Sciatic nerve (tissue), 2 donors: ENCODE data around the gene NAT8L. TPM values are rescaled to one million over a fixed set of nuclear protein-coding genes. Genes with fewer than 3 reads are reported as not detected.

ENCODE experiments used
- ATAC-seq: fragments of 200-7000 bp; cut with Tn5 transposase; one replicate; pipeline ENCODE4 v1.9.1; 2020; ENCODE audit warnings: mild to moderate bottlenecking, moderate library complexity
- DNase-seq: peaks from one replicate; pipeline ENCODE4 v3.0.0-alpha.2; 2020; ENCODE audit warnings: low spot score
- intact Hi-C: fragments of 100-400 bp; cut with DNase I; formaldehyde crosslinking; loops from one replicate; pipeline ENCODE4 v1.14.2; 2022
- total RNA-seq: library from RNA; stranded (reverse); fragmentation: NEBNext Ultra II Directional; extraction: Animal tissue kit (Norgen Biotek cat#: 25700); gene quantifications from one replicate; pipeline ENCODE4 v1.2.1, GENCODE V29; 2021
- donor health status: DM: no; HTN: no; CAD: no.
- donor health status: DM: no; HTN: no; CAD: no.

Gene NAT8L
- total RNA-seq, 1 donor from 2014 or later, result 8.1 TPM

- intact Hi-C loops, result no loop called here
- ATAC-seq (no peak), DNase-seq (no peak)
Measured at GRCh38 chr4:2044542-2045517, 14.3 kb upstream of the NAT8L start.

GRCh38 chr4:2045518-2045951 is 13.6 kb upstream of the NAT8L start:
- ATAC-seq, result no peak

GRCh38 chr4:2046031-2046961 is 12.8 kb upstream of the NAT8L start:
- DNase-seq, result no peak
- no peak for ATAC-seq
- intact Hi-C loops, result no loop called here

More at GRCh38 chr4:2045518-2045951, 13.6 kb upstream of the NAT8L start:
- DNase-seq, result no peak
- intact Hi-C loops, result no loop called here

GRCh38 chr4:2047031-2047660 is 12.0 kb upstream of the NAT8L start:
- intact Hi-C loops, result no loop called here
- DNase-seq, result no peak
- ATAC-seq, result no peak

- ATAC-seq (no peak), DNase-seq (no peak)
- intact Hi-C loops, result no loop called here
Measured at GRCh38 chr4:2047781-2048581, 11.1 kb upstream of the NAT8L start.

- intact Hi-C loops, result no loop called here
- ATAC-seq (no peak), DNase-seq (no peak)
Measured at GRCh38 chr4:2048831-2049230, 10.3 kb upstream of the NAT8L start.

- ATAC-seq (no peak), DNase-seq (no peak)
- intact Hi-C loops, result no loop called here
Measured at GRCh38 chr4:2049381-2049780, 9.7 kb upstream of the NAT8L start.

GRCh38 chr4:2049811-2050210 is 9.3 kb upstream of the NAT8L start:
- DNase-seq, result peak; percentile 49
- intact Hi-C loops, result no loop called here
- no peak for ATAC-seq

- intact Hi-C loops, result no loop called here
- DNase-seq, result no peak
- no peak for ATAC-seq
Measured at GRCh38 chr4:2051086-2051485, 8.0 kb upstream of the NAT8L start.

- intact Hi-C loops, result no loop called here
- ATAC-seq, result no peak
- peak; percentile 25 for DNase-seq
Measured at GRCh38 chr4:2054217-2054616, 4.9 kb upstream of the NAT8L start.

- intact Hi-C loops, result no loop called here
- DNase-seq, result no peak
- no peak for ATAC-seq
Measured at GRCh38 chr4:2057382-2058065, 1.6 kb upstream of the NAT8L start.

- no peak for ATAC-seq
- intact Hi-C loops, result no loop called here
- DNase-seq, result no peak
Measured at GRCh38 chr4:2058264-2059045, 672 bp upstream of the NAT8L start.

- no peak for ATAC-seq
- no peak for DNase-seq
- intact Hi-C loops, result no loop called here
Measured at GRCh38 chr4:2059726-2060602, 837 bp downstream of the NAT8L start.

GRCh38 chr4:2060611-2061185 is 1.6 kb downstream of the NAT8L start:
- DNase-seq (no peak), ATAC-seq (no peak)
- intact Hi-C loops, result no loop called here

GRCh38 chr4:2061186-2062131 is 2.3 kb downstream of the NAT8L start:
- no peak for ATAC-seq
- intact Hi-C loops, result no loop called here
- no peak for DNase-seq
